BJ (cell line): ENCODE measurements around the gene SPECC1L. TPM values are rescaled to one million over a fixed set of nuclear protein-coding genes. Genes with fewer than 3 reads are reported as not detected.

ENCODE experiments used
- CTCF ChIA-PET: fragments of 350-600 bp; formaldehyde crosslinking; extraction: SDS; loops from one replicate; lab custom pipeline; 2021; ENCODE audit warnings: antibody characterized with exemption, inconsistent platforms; lab: Yijun Ruan, JAX
- POLR2A ChIA-PET: fragments of 300-600 bp; sonication (Branson Sonifier 250); formaldehyde crosslinking; extraction: SDS; loops from one replicate; lab custom pipeline; 2021; ENCODE audit warnings: antibody characterized with exemption; lab: Charles Lee
- DNase-seq: peaks from one replicate; pipeline ENCODE4 v3.0.0-alpha.2; 2011; ENCODE audit warnings: low read depth
- H3K27me3 ChIP-seq: 2 replicates; pipeline ENCODE4 v1.6.0; 2011; ENCODE audit warnings: low read length; ENCODE audit not compliant: control insufficient read depth, insufficient read depth
- H3K36me3 ChIP-seq: 2 replicates; pipeline ENCODE4 v1.5.1; 2011; ENCODE audit warnings: low read length; ENCODE audit not compliant: control insufficient read depth, insufficient read depth
- H3K4me3 ChIP-seq: 2 replicates; pipeline ENCODE4 v1.5.1; 2011; ENCODE audit warnings: low read depth, mild to moderate bottlenecking, control low read depth, low read length
- CTCF ChIP-seq: IDR thresholded peaks from 2 replicates; pipeline ENCODE4 v1.5.1; 2011; ENCODE audit warnings: low read depth, mild to moderate bottlenecking, control low read depth, inconsistent platforms, low read length, moderate library complexity; ENCODE audit not compliant: insufficient read depth
- polyA plus RNA-seq: library from polyadenylated mRNA; depleted of rRNA; stranded (reverse); fragments of >200 nt; gene quantifications from 2 replicates; pipeline ENCODE4 v1.2.3, GENCODE V29; 2011

The SPECC1L gene
- polyA plus RNA-seq, 1 experiment = 35.1 TPM

GRCh38 chr22:24413736-24414385, 143.2 kb downstream of the SPECC1L start:
- TF ChIP-seq CTCF = no peak
- ChIA-PET CTCF (interaction anchor here (1.6 to 1.7 kb wide), 2 partner anchors 12 to 15 kb away, joined by 3 to 4 read pairs; no protein-coding TSS in a partner anchor), POLR2A (no interaction called here)
- H3K4me3 ChIP-seq = no peak overlapping the region
- no peaks in the 10 kb centered on the region for H3K27me3 ChIP-seq
- H3K36me3 ChIP-seq = peaks cover 12% of the 10 kb centered on the region
- DNase-seq = no peak

GRCh38 chr22:24414523-24414922, 143.9 kb downstream of the SPECC1L start:
- H3K27me3 ChIP-seq = no peaks in the 10 kb centered on the region
- no peak overlapping the region for H3K4me3 ChIP-seq
- POLR2A ChIA-PET = no interaction called here
- peaks cover 12% of the 10 kb centered on the region for H3K36me3 ChIP-seq
- CTCF ChIA-PET = interaction anchor here (0.8 to 4.0 kb wide), 3 partner anchors 12 to 89 kb away, joined by 3 to 15 read pairs (median 4); no protein-coding TSS in a partner anchor
- TF ChIP-seq CTCF = no peak
- DNase-seq = no peak

- no peak overlapping the region for H3K4me3 ChIP-seq
- DNase-seq = no peak
- ChIA-PET POLR2A (no interaction called here), CTCF (interaction anchor here (0.8 to 4.0 kb wide), 3 partner anchors 11 to 88 kb away, joined by 3 to 15 read pairs (median 4); no protein-coding TSS in a partner anchor)
- peaks cover 12% of the 10 kb centered on the region for H3K36me3 ChIP-seq
- TF ChIP-seq CTCF = no peak
- H3K27me3 ChIP-seq = no peaks in the 10 kb centered on the region
These were observed 144.6 kb downstream of the SPECC1L start for GRCh38 chr22:24414984-24415945.

- DNase-seq = no peak
- Histone ChIP-seq H3K4me3 (no peak overlapping the region), H3K27me3 (no peaks in the 10 kb centered on the region), H3K36me3 (peaks cover 12% of the 10 kb centered on the region)
- CTCF ChIA-PET = interaction anchor here (4.0 kb wide), 1 partner anchor 88 kb away, joined by 15 read pairs; no protein-coding TSS in a partner anchor
- POLR2A ChIA-PET = no interaction called here
- TF ChIP-seq CTCF = no peak
These were observed 145.5 kb downstream of the SPECC1L start for GRCh38 chr22:24416095-24416494.

GRCh38 chr22:24416611-24417010, 146.0 kb downstream of the SPECC1L start:
- H3K27me3 ChIP-seq = no peaks in the 10 kb centered on the region
- no peak for TF ChIP-seq CTCF
- DNase-seq = no peak
- ChIA-PET CTCF (interaction anchor here (4.0 kb wide), 1 partner anchor 87 kb away, joined by 15 read pairs; no protein-coding TSS in a partner anchor), POLR2A (no interaction called here)
- H3K36me3 ChIP-seq = peaks cover 12% of the 10 kb centered on the region
- no peak overlapping the region for H3K4me3 ChIP-seq
